Kidney (tissue), 14 donors: ENCODE measurements around the gene TRIM41. TPM values are rescaled to one million over a fixed set of nuclear protein-coding genes. Genes with fewer than 3 reads are reported as not detected.

ENCODE experiments used
- DNase-seq, 5 donors: peaks; one replicate each; pipeline ENCODE4 v3.0.0-alpha.2; 2013 to 2020
- FAIRE-seq: peaks from 2 replicates; lab custom pipeline; 2012; peaks lifted over from hg19 to GRCh38; lab: Jason Lieb, UNC
- H3K27ac ChIP-seq, 2 donors: one replicate each; pipeline ENCODE4 v1.7.0; 2013; ENCODE audit warnings: low read depth in 2 of 2, low read length in 2 of 2, inconsistent platforms in 1 of 2
- H3K27me3 ChIP-seq: one replicate; pipeline ENCODE4 v1.7.1; 2013; ENCODE audit warnings: low read length, inconsistent platforms; ENCODE audit not compliant: control insufficient read depth, insufficient read depth
- H3K36me3 ChIP-seq, 3 donors: one replicate each; pipeline versions ENCODE4 v1.7.0 to v1.7.1; 2013; ENCODE audit warnings: low read length in 3 of 3, control low read depth in 1 of 3, inconsistent platforms in 1 of 3; ENCODE audit not compliant: insufficient read depth in 3 of 3, control insufficient read depth in 2 of 3
- H3K4me1 ChIP-seq, 3 donors: one replicate each; pipeline versions ENCODE4 v1.7.0 to v1.7.1; 2013; ENCODE audit warnings: low read length in 3 of 3, inconsistent platforms in 1 of 3, low read depth in 1 of 3; ENCODE audit not compliant: control insufficient read depth in 2 of 3, insufficient read depth in 2 of 3
- H3K4me3 ChIP-seq, 3 donors: one replicate each; pipeline versions ENCODE4 v1.7.0 to v1.8.1; 2013; ENCODE audit warnings: low read length in 3 of 3, control low read depth in 1 of 3, inconsistent platforms in 1 of 3
- H3K9ac ChIP-seq, 3 donors: one replicate each; pipeline versions ENCODE4 v1.7.0 to v1.7.1; 2013; ENCODE audit warnings: low read length in 3 of 3, control low read depth in 1 of 3, inconsistent platforms in 1 of 3
- H3K9me3 ChIP-seq, 3 donors: one replicate each; pipeline versions ENCODE4 v1.7.0 to v1.7.1; 2013; ENCODE audit warnings: low read length in 3 of 3, control low read depth in 1 of 3, inconsistent platforms in 1 of 3; ENCODE audit not compliant: control insufficient read depth in 2 of 3, insufficient read depth in 1 of 3
- CTCF ChIP-seq: IDR thresholded peaks from 3 replicates; pipeline ENCODE4 v1.5.1; 2012; ENCODE audit warnings: mild to moderate bottlenecking, moderate library complexity, borderline replicate concordance; ENCODE audit not compliant: insufficient read depth; ENCODE audit errors: extremely low read depth
- intact Hi-C: fragments of 100-400 bp; cut with DNase I; formaldehyde crosslinking; loops from one replicate; pipeline ENCODE4 v1.11.1; 2022
- polyA plus RNA-seq: library from polyadenylated mRNA; stranded (reverse); fragments of 350-450 nt; fragmentation: Illumina TruSeq; extraction: RNeasy Lipid Tissue Mini Kit (QIAGEN cat#74804); gene quantifications from one replicate; pipeline ENCODE4 v1.2.3, GENCODE V29; 2014; ENCODE audit warnings: low read depth, low replicate concordance; ENCODE audit not compliant: insufficient read depth
- total RNA-seq: library from RNA; stranded (reverse); fragmentation: NEBNext Ultra II Directional; extraction: Animal tissue kit (Norgen Biotek cat#: 25700); gene quantifications from one replicate; pipeline ENCODE4 v1.2.1, GENCODE V29; 2021
- donor health status: control.
- donor health status: control.
- donor health status: control.
- donor health status: control.
- donor health status: control.
- donor health status: DM: yes; HTN: yes; CAD: no.
- donor health status: Normal renal cell carcinoma (clear cell type).

The TRIM41 gene
- total and polyA plus RNA-seq, 2 donors from 2014 or later = 21.8 to 34.9 TPM

DNA sequence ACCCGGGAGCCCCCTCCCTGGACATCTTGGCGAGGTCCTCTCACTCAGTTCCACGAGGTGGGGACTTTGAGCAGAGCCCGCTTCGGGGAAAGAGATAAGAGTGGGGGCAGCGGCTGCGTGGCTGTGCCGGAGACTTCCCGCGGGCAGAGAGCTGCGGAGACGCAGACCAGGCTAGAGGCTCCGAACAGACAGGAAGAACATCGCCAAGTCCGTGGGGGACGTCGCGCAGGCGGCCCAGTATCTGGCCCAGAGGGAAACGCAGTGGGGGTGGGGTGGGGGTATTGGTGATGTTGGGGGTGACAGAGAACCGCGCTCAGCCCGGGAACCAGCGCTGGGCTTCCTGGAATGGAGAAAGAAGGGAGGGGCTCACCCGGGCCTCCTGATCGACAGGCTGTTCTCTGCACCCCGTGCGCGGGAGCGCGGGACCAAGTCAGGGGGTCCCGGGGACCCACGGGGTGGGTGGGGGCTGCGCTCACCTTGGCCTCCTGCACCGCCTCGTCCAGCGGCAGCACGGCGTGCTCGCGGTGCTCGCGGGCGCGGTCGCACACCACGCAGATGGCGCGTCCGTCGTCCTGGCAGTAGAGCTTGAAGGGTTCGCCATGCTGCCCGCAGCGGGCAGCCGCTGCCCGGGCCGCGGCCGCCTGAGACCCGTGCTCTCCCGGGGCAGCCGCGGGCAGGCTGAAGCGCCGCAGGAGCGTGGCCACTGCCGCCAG, 18.8 kb upstream of the TRIM41 start:
- FAIRE-seq = no peak

GRCh38 chr5:181204826-181205760, 18.0 kb upstream of the TRIM41 start, which contains the start of gene TRIM7:
TRIM7 (minus strand) TSS chr5:181205196; CDS start chr5:181205110, 86 bp downstream.
- no peaks in the 10 kb centered on the region for H3K9me3 ChIP-seq
- intact Hi-C loops = no loop called here
- H3K27ac ChIP-seq = no peak within 1 kb of the TSS
- DNase-seq = peak in 3 of 5 donors; percentile 50 to 87 (median 64)
- H3K36me3 ChIP-seq = no peaks in the 10 kb centered on the region
- peaks cover 10% of the 10 kb centered on the region for H3K27me3 ChIP-seq
- peaks cover 0 to 13% (median 9%) of the 10 kb centered on the region in 3 donors for H3K4me1 ChIP-seq
- no peak for FAIRE-seq
- H3K9ac ChIP-seq = peak within 1 kb of the TSS in 2 of 3 donors; percentile 1 to 46
- no peak for TF ChIP-seq CTCF
- peak within 1 kb of the TSS; percentile 21 to 63 (median 32) for H3K4me3 ChIP-seq

More for the DNA sequence above, 18.8 kb upstream of the TRIM41 start:
- no peaks in the 10 kb centered on the region for H3K36me3 ChIP-seq
- peaks cover 10% of the 10 kb centered on the region for H3K27me3 ChIP-seq
- H3K4me1 ChIP-seq = peaks cover 0 to 13% (median 9%) of the 10 kb centered on the region in 3 donors
- no peak overlapping the region for H3K9ac ChIP-seq
- H3K9me3 ChIP-seq = no peaks in the 10 kb centered on the region
- DNase-seq = peak in 3 of 5 donors; percentile 32 to 72 (median 42)
- intact Hi-C loops = no loop called here
- H3K27ac ChIP-seq = no peak overlapping the region
- no peak for TF ChIP-seq CTCF
- peak overlapping the region in 2 of 3 donors; percentile 10 to 63 for H3K4me3 ChIP-seq

DNA sequence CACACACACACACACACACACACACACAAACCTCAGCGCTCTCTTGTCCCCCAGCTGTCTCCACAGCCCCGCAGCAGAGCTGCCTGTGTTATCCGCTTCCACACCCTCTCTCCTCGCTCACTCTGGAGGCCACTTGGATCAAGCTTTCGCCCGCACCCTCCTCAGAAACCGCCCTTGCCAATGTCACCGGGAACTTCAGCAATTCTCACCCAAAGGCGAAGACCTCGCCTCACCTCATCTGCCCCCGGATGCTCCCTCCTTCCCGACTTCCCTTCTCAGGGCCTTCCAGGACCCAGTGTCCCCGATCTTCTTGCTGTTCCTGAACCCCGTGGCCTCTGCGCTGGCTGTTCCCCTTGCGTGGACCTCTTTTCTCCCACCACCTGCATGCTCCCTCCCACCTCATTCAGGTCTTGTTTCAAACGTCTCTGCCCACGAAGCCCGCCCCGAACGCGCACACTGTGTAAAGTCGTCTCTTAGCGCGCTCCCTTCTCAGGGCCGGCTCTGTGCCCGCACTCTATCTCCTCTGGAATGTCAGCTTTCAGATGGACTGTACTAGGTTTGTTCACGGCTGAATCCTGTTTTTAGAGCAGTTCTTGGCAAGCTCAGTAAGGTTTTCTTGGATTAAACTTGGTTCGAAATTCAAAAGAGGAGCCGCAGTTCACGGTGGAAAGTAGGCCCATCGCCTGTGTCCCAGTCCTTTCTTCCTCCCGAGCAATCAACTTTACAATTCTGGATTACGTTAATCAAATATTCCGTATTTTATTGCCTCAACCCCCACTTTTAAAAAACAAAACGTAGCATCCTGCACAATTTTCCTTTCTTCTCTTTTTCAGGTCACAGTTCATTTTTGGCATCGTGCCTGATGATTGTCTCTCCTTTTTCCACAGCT, 17.1 kb upstream of the TRIM41 start:
- H3K9ac ChIP-seq = peak overlapping the region in 2 of 3 donors; percentile 1 to 46
- peak overlapping the region in 1 of 2 donors; percentile 49 for H3K27ac ChIP-seq
- H3K4me3 ChIP-seq = peak overlapping the region; percentile 21 to 63 (median 31)

More for the DNA sequence above, 17.1 kb upstream of the TRIM41 start:
- Histone ChIP-seq H3K36me3 (no peaks in the 10 kb centered on the region), H3K27me3 (peaks cover 10% of the 10 kb centered on the region), H3K9me3 (no peaks in the 10 kb centered on the region), H3K4me1 (peaks cover 0 to 13% (median 9%) of the 10 kb centered on the region in 3 donors)
- no peak for TF ChIP-seq CTCF
- no peak for FAIRE-seq
- intact Hi-C loops = no loop called here
- peak in 3 of 5 donors; percentile 37 to 71 (median 61) for DNase-seq
